ENCODE data around the gene GAS7. TPM values are rescaled to one million over a fixed set of nuclear protein-coding genes. Genes with fewer than 3 reads are reported as not detected.

The GAS7 gene
- total and polyA plus RNA-seq, 12 donors, result 3.6 to 54.9 (median 28.0) TPM

DNA sequence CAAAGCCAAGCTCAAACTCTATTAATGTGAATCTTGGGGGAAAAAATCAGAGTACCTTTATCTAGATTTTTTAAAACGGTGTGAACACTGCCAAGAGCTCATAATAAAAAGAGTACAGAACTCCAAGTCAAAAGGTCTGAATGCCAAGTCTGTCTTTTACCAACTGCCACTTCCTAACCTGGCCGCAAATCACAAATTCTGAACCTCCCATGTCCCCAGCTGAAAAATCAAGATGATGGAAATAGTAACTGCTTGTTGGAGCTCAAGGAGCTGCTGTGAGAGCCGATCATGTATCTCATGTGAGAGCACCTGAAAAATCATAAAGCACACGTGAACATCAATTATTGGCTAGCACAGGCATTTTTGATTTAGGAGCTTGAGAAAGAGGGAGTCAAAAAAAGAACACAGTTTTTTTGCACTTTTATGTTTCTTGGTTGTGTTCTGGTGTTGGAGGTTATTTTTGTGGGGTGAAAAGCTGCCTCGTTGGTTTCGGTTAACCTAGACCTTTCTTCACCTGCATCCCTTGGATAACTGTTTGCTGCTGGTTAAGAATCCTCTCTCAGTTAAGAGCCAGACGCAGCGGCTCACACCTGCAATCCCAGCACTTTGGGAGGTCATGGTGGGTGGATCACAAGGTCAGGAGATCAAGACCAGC lies 50.5 kb downstream of the GAS7 start:
- 73 to 81% (median 77%) methylated on average over 8 of the region's 8 CpGs for WGBS, 4 donors
- H3K27me3 ChIP-seq, result no peaks in the 10 kb centered on the region
- DNase-seq, result no peak
- intact Hi-C loops (cut with DNase I), result no loop called here
- no peaks in the 10 kb centered on the region for H3K4me1 ChIP-seq (replicated peaks in 1 of 2)
- TF ChIP-seq CTCF (IDR thresholded peaks at IDR 0.05) (no peak), POLR2A (IDR thresholded peaks at IDR 0.05) (no peak)
- no peak overlapping the region for H3K4me3 ChIP-seq
- no peaks in the 10 kb centered on the region for H3K9me3 ChIP-seq (replicated peaks in 1 of 3)
- H3K36me3 ChIP-seq (replicated peaks in 1 of 2), result no peaks in the 10 kb centered on the region
- H3K27ac ChIP-seq, result no peak overlapping the region

DNA sequence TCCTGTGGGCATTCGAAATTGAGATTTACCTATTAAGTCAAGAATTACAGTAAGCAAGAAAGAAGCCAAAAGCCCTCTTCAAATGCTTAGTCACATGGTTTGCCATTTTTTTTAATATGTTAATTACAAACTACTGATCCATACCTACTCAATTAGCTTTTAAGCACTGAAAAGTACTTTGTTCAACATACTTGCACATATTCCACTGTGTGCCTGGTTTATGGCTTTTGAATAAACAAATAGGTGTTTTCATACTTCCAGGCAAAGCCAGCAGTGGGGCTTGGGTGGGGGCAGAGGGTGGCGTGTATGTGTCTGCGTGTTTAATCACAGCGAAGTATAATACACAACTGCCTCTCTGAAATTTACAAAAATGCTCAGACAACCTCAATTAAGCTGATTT lies 51.4 kb downstream of the GAS7 start:
- DNase-seq, result no peak
- TF ChIP-seq CTCF (IDR thresholded peaks at IDR 0.05) (no peak), POLR2A (IDR thresholded peaks at IDR 0.05) (no peak)
- no peaks in the 10 kb centered on the region for H3K4me1 ChIP-seq (replicated peaks in 1 of 2)
- intact Hi-C loops (cut with DNase I), result no loop called here
- WGBS, 4 donors, result 77 to 90% (median 83%) methylated on average over 4 of the region's 4 CpGs
- H3K36me3 ChIP-seq (replicated peaks in 1 of 2), result no peaks in the 10 kb centered on the region
- H3K9me3 ChIP-seq (replicated peaks in 1 of 3), result no peaks in the 10 kb centered on the region
- H3K27ac ChIP-seq, result no peak overlapping the region
- H3K27me3 ChIP-seq, result no peaks in the 10 kb centered on the region
- H3K4me3 ChIP-seq, result no peak overlapping the region

- no peaks in the 10 kb centered on the region for H3K4me1 ChIP-seq (replicated peaks in 1 of 2)
- no peak overlapping the region for H3K4me3 ChIP-seq
- H3K27me3 ChIP-seq, result no peaks in the 10 kb centered on the region
- TF ChIP-seq POLR2A (IDR thresholded peaks at IDR 0.05), result no peak
- no peak for TF ChIP-seq CTCF (IDR thresholded peaks at IDR 0.05)
- intact Hi-C loops (cut with DNase I), result no loop called here
- H3K9me3 ChIP-seq (replicated peaks in 1 of 3), result no peaks in the 10 kb centered on the region
- H3K27ac ChIP-seq, result no peak overlapping the region
- 62 to 75% (median 64%) methylated on average over 7 of the region's 7 CpGs for WGBS, 4 donors
- H3K36me3 ChIP-seq (replicated peaks in 1 of 2), result no peaks in the 10 kb centered on the region
- no peak for DNase-seq
These were observed 53.4 kb downstream of the GAS7 start for GRCh38 chr17:10144982-10145381.

GRCh38 chr17:10144456-10144855 lies 54.0 kb downstream of the GAS7 start:
- 88 to 90% (median 90%) methylated on average over 6 of the region's 6 CpGs for WGBS, 4 donors
- Histone ChIP-seq H3K4me1 (replicated peaks in 1 of 2) (no peaks in the 10 kb centered on the region), H3K27me3 (no peaks in the 10 kb centered on the region), H3K36me3 (replicated peaks in 1 of 2) (no peaks in the 10 kb centered on the region), H3K4me3 (no peak overlapping the region), H3K27ac (no peak overlapping the region), H3K9me3 (replicated peaks in 1 of 3) (no peaks in the 10 kb centered on the region)
- DNase-seq, result no peak
- intact Hi-C loops (cut with DNase I), result no loop called here
- TF ChIP-seq CTCF (IDR thresholded peaks at IDR 0.05), result no peak
- no peak for TF ChIP-seq POLR2A (IDR thresholded peaks at IDR 0.05)
